SK-N-SH treated with all-trans-retinoic acid at 6 μM for 48 hours (cell line): ENCODE measurements around the gene CGRRF1.

ENCODE experiments used
- ATAC-seq: fragments of 200-7000 bp; cut with Tn5 transposase; 3 replicates; pipeline ENCODE4 v1.9.1; 2020; ENCODE audit warnings: mild to moderate bottlenecking, moderate library complexity
- ARNTL ChIP-seq: fragments of 450-650 bp; formaldehyde crosslinking; IDR thresholded peaks from 2 replicates; pipeline ENCODE4 v1.5.0; 2020; ENCODE audit warnings: low read depth, mild to moderate bottlenecking, moderate library complexity, borderline replicate concordance
- BACH2 ChIP-seq: fragments of 250-450 bp; sonication (Bioruptor Pico); IDR thresholded peaks from 2 replicates; pipeline ENCODE4 v1.9.0; 2021; ENCODE audit warnings: mild to moderate bottlenecking, borderline replicate concordance
- CREB5 ChIP-seq: fragments of 250-450 bp; sonication (Bioruptor Pico); IDR thresholded peaks from 2 replicates; pipeline ENCODE4 v1.5.1; 2020; ENCODE audit warnings: low read depth, mild to moderate bottlenecking, moderate library complexity
- CSDC2 ChIP-seq: fragments of 250-450 bp; sonication (Bioruptor Pico); IDR thresholded peaks from 2 replicates; pipeline ENCODE4 v1.5.0; 2020; ENCODE audit warnings: mild to moderate bottlenecking, moderate library complexity
- ESRRG ChIP-seq: fragments of 250-450 bp; sonication (Bioruptor Pico); IDR thresholded peaks from 2 replicates; pipeline ENCODE4 v1.6.1; 2021; ENCODE audit warnings: mild to moderate bottlenecking
- GLIS3 ChIP-seq: fragments of 250-450 bp; sonication (Bioruptor Pico); IDR thresholded peaks from 2 replicates; pipeline ENCODE4 v1.5.0; 2020; ENCODE audit warnings: mild to moderate bottlenecking, moderate library complexity
- ISL1 ChIP-seq: fragments of 250-450 bp; sonication (Bioruptor Pico); IDR thresholded peaks from 2 replicates; pipeline ENCODE4 v2.1.2; 2022; ENCODE audit warnings: mild to moderate bottlenecking, moderate library complexity
- OSR1 ChIP-seq: fragments of 250-450 bp; sonication (Bioruptor Pico); IDR thresholded peaks from 2 replicates; pipeline ENCODE4 v1.8.0; 2022; ENCODE audit warnings: moderate library complexity, mild to moderate bottlenecking, inconsistent platforms
- PPARA ChIP-seq: fragments of 250-450 bp; sonication (Bioruptor Pico); IDR thresholded peaks from 2 replicates; pipeline ENCODE4 v1.5.0; 2020; ENCODE audit warnings: mild to moderate bottlenecking, borderline replicate concordance
- RARB ChIP-seq: fragments of 250-450 bp; sonication (Bioruptor Pico); IDR thresholded peaks from 2 replicates; pipeline ENCODE4 v1.8.0; 2021; ENCODE audit warnings: mild to moderate bottlenecking, moderate library complexity
- TCF4 ChIP-seq: fragments of 250-450 bp; sonication (Bioruptor Pico); IDR thresholded peaks from 2 replicates; pipeline ENCODE4 v1.8.0; 2021; ENCODE audit warnings: mild to moderate bottlenecking, moderate library complexity, borderline replicate concordance
- TOX ChIP-seq: fragments of 250-450 bp; sonication (Bioruptor Pico); IDR thresholded peaks from 2 replicates; pipeline ENCODE4 v1.8.0; 2021; ENCODE audit warnings: mild to moderate bottlenecking, moderate library complexity, borderline replicate concordance
- ZC3H10 ChIP-seq: fragments of 250-450 bp; sonication (Bioruptor Pico); IDR thresholded peaks from 2 replicates; pipeline ENCODE4 v1.5.1; 2021; ENCODE audit warnings: mild to moderate bottlenecking, moderate library complexity
- ZFP3 ChIP-seq: fragments of 250-450 bp; sonication (Bioruptor Pico); IDR thresholded peaks from 2 replicates; pipeline ENCODE4 v1.5.0; 2020; ENCODE audit warnings: mild to moderate bottlenecking, moderate library complexity
- ZFP30 ChIP-seq: fragments of 450-650 bp; formaldehyde crosslinking; IDR thresholded peaks from 2 replicates; pipeline ENCODE4 v1.5.0; 2022; ENCODE audit warnings: mild to moderate bottlenecking, moderate library complexity
- ZNF565 ChIP-seq: fragments of 450-650 bp; formaldehyde crosslinking; conservative IDR thresholded peaks from 2 replicates; pipeline ENCODE4 v1.5.0; 2020; ENCODE audit warnings: low read depth, mild to moderate bottlenecking, moderate library complexity
- ZNF70 ChIP-seq: fragments of 450-650 bp; formaldehyde crosslinking; IDR thresholded peaks from 2 replicates; pipeline ENCODE4 v1.5.0; 2020; ENCODE audit warnings: mild to moderate bottlenecking, moderate library complexity
- TF ChIP-seq, protein P1 (sequence below): fragments of 250-450 bp; sonication (Bioruptor Pico); IDR thresholded peaks from 2 replicates; pipeline ENCODE4 v1.5.1; 2021; ENCODE audit warnings: mild to moderate bottlenecking, moderate library complexity
- TF ChIP-seq, protein P2 (sequence below): fragments of 250-450 bp; sonication (Bioruptor Pico); IDR thresholded peaks from 2 replicates; pipeline ENCODE4 v1.8.0; 2021; ENCODE audit warnings: low read depth, mild to moderate bottlenecking, moderate library complexity, borderline replicate concordance
- TF ChIP-seq, protein P3 (sequence below): fragments of 250-450 bp; sonication (Bioruptor Pico); IDR thresholded peaks from 2 replicates; pipeline ENCODE4 v1.8.0; 2020; ENCODE audit warnings: mild to moderate bottlenecking, moderate library complexity, borderline replicate concordance
- TF ChIP-seq, protein P4 (sequence below): fragments of 250-450 bp; sonication (Bioruptor Pico); IDR thresholded peaks from 2 replicates; pipeline ENCODE4 v1.5.0; 2020; ENCODE audit warnings: mild to moderate bottlenecking, moderate library complexity

Gene CGRRF1

DNA sequence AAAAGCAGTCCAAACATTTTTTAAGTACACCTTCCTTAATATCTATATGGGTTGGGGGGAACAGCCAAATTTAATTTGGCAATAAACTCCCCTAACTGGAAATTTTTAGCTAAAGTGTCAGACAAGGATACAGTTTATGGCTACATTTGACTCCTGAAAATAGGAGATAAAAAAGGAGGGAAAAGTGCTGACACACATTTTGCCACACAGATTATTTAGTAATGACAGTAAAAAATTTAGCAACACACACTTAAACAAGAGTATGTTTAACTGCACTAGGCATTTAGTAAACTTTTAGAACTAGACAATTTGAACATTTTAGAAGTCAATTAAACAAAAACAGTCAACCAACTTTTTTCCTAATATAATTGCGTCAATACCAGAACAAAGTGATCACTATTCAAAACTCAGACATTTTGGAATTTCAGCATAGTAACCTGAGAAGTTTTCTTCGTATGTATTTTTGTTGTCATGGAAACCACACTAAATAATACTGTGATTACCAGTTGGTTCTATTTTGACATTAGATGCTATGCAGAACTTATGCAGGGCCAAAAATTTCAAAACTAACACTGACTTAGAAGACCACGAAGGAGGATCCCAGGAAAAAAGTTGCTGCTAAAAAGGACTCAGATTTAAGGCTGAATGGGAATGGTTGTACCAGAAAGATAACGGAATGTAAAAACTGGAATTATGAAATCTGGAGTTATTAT is 34.4 kb upstream of the CGRRF1 start:
- ATAC-seq = peak; percentile 20; the same call in 1 of the 3 replicates
- no peak for TF ChIP-seq ISL1 (CRISPR knock-in tag)
- TF ChIP-seq, protein P1, sequence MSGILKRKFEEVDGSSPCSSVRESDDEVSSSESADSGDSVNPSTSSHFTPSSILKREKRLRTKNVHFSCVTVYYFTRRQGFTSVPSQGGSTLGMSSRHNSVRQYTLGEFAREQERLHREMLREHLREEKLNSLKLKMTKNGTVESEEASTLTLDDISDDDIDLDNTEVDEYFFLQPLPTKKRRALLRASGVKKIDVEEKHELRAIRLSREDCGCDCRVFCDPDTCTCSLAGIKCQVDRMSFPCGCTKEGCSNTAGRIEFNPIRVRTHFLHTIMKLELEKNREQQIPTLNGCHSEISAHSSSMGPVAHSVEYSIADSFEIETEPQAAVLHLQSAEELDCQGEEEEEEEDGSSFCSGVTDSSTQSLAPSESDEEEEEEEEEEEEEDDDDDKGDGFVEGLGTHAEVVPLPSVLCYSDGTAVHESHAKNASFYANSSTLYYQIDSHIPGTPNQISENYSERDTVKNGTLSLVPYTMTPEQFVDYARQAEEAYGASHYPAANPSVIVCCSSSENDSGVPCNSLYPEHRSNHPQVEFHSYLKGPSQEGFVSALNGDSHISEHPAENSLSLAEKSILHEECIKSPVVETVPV (CRISPR knock-in tag) = no peak
- TF ChIP-seq PPARA = no peak
- no peak for TF ChIP-seq ZNF70
- TF ChIP-seq ZNF565 (CRISPR knock-in tag) = no peak
- TF ChIP-seq, protein P2, sequence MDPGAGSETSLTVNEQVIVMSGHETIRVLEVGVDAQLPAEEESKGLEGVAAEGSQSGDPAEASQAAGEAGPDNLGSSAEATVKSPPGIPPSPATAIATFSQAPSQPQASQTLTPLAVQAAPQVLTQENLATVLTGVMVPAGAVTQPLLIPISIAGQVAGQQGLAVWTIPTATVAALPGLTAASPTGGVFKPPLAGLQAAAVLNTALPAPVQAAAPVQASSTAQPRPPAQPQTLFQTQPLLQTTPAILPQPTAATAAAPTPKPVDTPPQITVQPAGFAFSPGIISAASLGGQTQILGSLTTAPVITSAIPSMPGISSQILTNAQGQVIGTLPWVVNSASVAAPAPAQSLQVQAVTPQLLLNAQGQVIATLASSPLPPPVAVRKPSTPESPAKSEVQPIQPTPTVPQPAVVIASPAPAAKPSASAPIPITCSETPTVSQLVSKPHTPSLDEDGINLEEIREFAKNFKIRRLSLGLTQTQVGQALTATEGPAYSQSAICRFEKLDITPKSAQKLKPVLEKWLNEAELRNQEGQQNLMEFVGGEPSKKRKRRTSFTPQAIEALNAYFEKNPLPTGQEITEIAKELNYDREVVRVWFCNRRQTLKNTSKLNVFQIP (CRISPR knock-in tag) = no peak
- TF ChIP-seq ZFP30 = no peak

GRCh38 chr14:54475911-54476310 is 33.8 kb upstream of the CGRRF1 start:
- TF ChIP-seq CSDC2 (CRISPR knock-in tag) (no peak), GLIS3 (CRISPR knock-in tag) (no peak), TCF4 (CRISPR knock-in tag) (no peak), ZNF565 (CRISPR knock-in tag) (no peak), CREB5 (CRISPR knock-in tag) (no peak), ESRRG (CRISPR knock-in tag) (no peak), OSR1 (no peak), TOX (CRISPR knock-in tag) (no peak), ISL1 (CRISPR knock-in tag) (no peak), BACH2 (CRISPR knock-in tag) (no peak), ARNTL (CRISPR knock-in tag) (no peak), ZFP3 (no peak), ZFP30 (no peak)
- TF ChIP-seq, protein P3, sequence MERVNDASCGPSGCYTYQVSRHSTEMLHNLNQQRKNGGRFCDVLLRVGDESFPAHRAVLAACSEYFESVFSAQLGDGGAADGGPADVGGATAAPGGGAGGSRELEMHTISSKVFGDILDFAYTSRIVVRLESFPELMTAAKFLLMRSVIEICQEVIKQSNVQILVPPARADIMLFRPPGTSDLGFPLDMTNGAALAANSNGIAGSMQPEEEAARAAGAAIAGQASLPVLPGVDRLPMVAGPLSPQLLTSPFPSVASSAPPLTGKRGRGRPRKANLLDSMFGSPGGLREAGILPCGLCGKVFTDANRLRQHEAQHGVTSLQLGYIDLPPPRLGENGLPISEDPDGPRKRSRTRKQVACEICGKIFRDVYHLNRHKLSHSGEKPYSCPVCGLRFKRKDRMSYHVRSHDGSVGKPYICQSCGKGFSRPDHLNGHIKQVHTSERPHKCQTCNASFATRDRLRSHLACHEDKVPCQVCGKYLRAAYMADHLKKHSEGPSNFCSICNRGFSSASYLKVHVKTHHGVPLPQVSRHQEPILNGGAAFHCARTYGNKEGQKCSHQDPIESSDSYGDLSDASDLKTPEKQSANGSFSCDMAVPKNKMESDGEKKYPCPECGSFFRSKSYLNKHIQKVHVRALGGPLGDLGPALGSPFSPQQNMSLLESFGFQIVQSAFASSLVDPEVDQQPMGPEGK (CRISPR knock-in tag) = no peak
- TF ChIP-seq, protein P4, sequence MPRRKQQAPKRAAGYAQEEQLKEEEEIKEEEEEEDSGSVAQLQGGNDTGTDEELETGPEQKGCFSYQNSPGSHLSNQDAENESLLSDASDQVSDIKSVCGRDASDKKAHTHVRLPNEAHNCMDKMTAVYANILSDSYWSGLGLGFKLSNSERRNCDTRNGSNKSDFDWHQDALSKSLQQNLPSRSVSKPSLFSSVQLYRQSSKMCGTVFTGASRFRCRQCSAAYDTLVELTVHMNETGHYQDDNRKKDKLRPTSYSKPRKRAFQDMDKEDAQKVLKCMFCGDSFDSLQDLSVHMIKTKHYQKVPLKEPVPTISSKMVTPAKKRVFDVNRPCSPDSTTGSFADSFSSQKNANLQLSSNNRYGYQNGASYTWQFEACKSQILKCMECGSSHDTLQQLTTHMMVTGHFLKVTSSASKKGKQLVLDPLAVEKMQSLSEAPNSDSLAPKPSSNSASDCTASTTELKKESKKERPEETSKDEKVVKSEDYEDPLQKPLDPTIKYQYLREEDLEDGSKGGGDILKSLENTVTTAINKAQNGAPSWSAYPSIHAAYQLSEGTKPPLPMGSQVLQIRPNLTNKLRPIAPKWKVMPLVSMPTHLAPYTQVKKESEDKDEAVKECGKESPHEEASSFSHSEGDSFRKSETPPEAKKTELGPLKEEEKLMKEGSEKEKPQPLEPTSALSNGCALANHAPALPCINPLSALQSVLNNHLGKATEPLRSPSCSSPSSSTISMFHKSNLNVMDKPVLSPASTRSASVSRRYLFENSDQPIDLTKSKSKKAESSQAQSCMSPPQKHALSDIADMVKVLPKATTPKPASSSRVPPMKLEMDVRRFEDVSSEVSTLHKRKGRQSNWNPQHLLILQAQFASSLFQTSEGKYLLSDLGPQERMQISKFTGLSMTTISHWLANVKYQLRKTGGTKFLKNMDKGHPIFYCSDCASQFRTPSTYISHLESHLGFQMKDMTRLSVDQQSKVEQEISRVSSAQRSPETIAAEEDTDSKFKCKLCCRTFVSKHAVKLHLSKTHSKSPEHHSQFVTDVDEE (CRISPR knock-in tag) = no peak
- ATAC-seq = no peak

GRCh38 chr14:54478636-54479215 is 31.0 kb upstream of the CGRRF1 start:
- no peak for ATAC-seq
- no peak for TF ChIP-seq TCF4 (CRISPR knock-in tag)
- TF ChIP-seq TOX (CRISPR knock-in tag) = no peak
- no peak for TF ChIP-seq ISL1 (CRISPR knock-in tag)
- no peak for TF ChIP-seq RARB
- TF ChIP-seq ZNF70 = no peak
- no peak for TF ChIP-seq BACH2 (CRISPR knock-in tag)
- no peak for TF ChIP-seq ESRRG (CRISPR knock-in tag)
- TF ChIP-seq GLIS3 (CRISPR knock-in tag) = no peak
- TF ChIP-seq, protein P1 (CRISPR knock-in tag) = no peak
- TF ChIP-seq ZC3H10 (CRISPR knock-in tag) = no peak
- TF ChIP-seq ZFP3 = no peak
